GM18508 (cell line): ENCODE results near the gene TTLL11.

Experiments
- ATAC-seq: cut with Tn5 transposase; IDR thresholded peaks from one replicate; pipeline ENCODE4 v1.9.1; 2021; ENCODE audit warnings: moderate number of reproducible peaks; ENCODE audit not compliant: insufficient read depth, unreplicated experiment

Gene TTLL11

GRCh38 chr9:122056484-122056883 is 36.6 kb downstream of the TTLL11 start:
- ATAC-seq, result no peak

- ATAC-seq, result no peak
Measured at GRCh38 chr9:122055701-122056100, 37.4 kb downstream of the TTLL11 start.

GRCh38 chr9:122053567-122054350 is 39.3 kb downstream of the TTLL11 start:
- ATAC-seq, result no peak

GRCh38 chr9:122053064-122053463 is 40.0 kb downstream of the TTLL11 start:
- ATAC-seq, result no peak

- ATAC-seq, result no peak
Measured at GRCh38 chr9:122051351-122052321, 41.5 kb downstream of the TTLL11 start.

DNA sequence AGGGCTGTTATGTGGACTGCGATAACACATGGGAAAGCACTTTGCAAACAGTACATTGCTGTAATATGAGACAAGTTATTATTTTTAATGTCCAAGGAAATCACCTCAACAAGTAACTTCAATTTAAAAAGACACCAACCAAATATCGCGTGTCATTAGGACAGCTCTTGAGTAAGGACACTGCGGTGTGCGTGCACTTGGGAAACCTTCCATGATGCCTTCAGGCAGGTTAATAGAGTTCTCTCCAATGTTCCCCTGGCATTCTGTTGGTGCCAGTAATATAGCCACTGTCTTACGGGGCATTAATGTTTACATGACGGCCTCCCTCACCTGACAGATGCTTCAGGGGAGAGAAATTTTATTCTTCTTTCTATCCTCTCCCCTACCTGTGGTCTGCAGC is 42.9 kb downstream of the TTLL11 start:
- ATAC-seq, result no peak

DNA sequence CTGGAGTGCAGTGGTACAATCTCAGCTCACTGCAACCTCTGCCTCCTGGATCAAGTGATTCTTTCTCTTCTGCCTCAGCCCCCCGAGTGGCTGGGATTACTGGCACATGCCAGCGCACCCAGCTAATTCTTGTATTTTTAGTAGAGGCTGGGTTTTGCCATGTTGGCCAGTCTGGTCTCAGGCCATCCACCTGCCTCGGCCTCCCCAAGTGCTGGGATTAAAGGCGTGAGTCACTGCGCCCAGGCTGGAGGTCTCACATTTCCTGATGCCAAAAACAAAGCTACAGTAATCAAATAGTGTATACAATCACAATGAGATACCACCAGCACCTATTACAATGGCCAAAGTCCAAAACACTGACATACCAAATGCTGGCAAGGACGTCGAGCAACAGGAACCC is 51.1 kb downstream of the TTLL11 start:
- no peak for ATAC-seq

GRCh38 chr9:122040561-122041242 is 52.4 kb downstream of the TTLL11 start:
- no peak for ATAC-seq

GRCh38 chr9:122039234-122039633 is 53.9 kb downstream of the TTLL11 start:
- ATAC-seq, result no peak

- ATAC-seq, result no peak
Measured at GRCh38 chr9:122036988-122037387, 56.1 kb downstream of the TTLL11 start.

DNA sequence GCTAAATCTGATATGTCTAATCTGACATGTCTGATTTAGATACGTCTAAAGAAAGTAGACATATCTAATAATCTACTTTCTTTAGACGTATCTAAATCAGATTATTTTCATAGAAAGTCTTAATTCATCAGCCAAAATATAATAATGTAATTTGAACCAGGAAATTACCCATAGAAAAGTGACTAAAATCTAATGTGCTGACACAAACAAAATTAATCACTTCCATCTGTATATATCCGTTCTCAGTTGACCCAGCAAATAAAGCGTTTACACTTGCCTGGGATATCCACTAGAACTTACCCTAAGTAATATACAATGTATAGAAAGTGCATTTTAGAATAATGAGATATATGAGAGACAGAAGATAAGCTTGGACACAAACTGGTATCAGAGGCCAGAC is 56.7 kb downstream of the TTLL11 start:
- no peak for ATAC-seq

GRCh38 chr9:122033775-122034373 is 59.2 kb downstream of the TTLL11 start:
- ATAC-seq, result no peak

GRCh38 chr9:122032346-122032745 is 60.8 kb downstream of the TTLL11 start:
- ATAC-seq, result no peak

- no peak for ATAC-seq
Measured at GRCh38 chr9:122031776-122032175, 61.3 kb downstream of the TTLL11 start.

DNA sequence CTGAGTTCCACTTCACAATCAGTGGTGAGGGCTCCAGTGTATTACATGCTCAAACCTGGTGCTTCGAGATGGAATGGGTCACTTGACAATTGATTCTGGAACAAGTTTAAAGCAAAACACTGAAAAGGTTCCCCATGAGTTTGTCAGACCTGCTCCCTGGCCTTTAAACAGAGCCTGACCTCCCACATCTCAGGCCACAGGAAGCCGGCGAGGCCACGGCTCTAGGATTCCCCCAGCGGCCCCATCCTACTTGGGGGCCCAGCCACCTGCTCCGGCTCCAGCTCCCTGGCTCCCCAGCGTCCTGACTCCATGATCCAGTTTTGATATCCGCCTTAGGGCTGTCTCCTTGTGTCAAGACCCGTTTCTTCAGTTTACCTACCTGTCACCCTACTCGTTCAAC is 62.0 kb downstream of the TTLL11 start:
- ATAC-seq, result no peak

DNA sequence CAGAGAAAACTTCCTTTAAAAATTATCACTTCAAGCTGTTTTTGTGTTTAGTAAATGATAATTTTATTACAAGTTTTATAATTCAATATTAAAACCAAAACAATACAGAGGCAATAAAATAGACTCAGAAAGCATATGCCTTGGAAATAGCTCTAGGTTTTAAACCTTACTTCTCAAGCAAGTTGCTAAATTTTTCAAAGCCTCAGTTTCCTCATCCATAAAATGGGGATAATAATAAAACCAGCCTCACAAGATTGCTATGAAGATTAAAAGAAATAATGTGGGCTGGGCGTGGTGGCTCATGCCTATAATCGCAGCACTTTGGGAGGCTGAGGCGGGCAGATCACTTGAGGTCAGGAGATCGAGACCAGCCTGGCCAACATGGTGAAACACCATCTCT is 62.8 kb downstream of the TTLL11 start:
- no peak for ATAC-seq

- no peak for ATAC-seq
Measured at GRCh38 chr9:122029898-122030297, 63.2 kb downstream of the TTLL11 start.

DNA sequence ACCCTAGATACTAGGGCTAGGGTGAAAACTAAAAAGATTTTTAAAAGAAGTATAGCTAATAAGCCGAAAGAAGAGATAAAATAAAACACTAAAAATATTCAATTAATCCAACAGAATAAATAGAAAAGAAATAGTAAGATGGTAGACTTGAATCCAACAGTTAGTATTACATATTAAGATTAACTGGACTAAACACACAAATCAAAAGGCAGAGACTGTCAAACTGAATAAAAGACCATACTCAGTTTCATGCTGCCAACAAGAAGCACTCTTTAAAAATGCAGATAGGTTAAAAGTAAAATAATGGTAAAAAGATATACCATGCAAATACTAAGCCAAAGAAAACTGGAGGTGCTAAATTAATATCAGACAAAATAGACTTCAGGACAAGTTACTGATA is 65.0 kb downstream of the TTLL11 start:
- ATAC-seq, result no peak

- no peak for ATAC-seq
Measured at GRCh38 chr9:122020398-122020797, 72.7 kb downstream of the TTLL11 start.

- no peak for ATAC-seq
Measured at GRCh38 chr9:122016744-122017143, 76.4 kb downstream of the TTLL11 start.
